Activated T-helper 1 cell treated with Interleukin-2 at 50 U/mL for 16 hours (primary cell): ENCODE results near the gene RPP38.

Experiments
- DNase-seq: peaks from one replicate; pipeline ENCODE4 v3.0.0-alpha.2; 2020; ENCODE audit warnings: low read depth

RPP38 gene

DNA sequence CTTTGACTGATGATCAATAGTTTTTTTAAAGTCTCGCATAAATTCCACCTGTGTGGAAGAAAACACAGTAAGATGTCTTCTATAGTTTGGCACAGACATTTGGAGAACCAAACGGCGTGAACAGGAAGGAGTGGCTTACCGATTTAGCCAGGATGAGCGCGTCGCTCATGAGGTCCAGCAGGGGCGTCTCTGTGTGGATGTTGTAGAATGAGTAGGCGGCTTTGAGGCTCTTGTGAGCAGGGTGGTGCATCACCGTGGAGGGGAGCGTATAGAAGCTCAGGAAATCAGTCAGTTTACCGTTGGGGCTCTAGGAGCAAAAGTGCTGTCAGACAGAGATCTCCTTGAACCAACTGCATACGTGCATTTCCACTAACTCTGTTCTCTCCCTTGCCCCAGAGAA, 15.5 kb downstream of the RPP38 start:
- DNase-seq: no peak

DNA sequence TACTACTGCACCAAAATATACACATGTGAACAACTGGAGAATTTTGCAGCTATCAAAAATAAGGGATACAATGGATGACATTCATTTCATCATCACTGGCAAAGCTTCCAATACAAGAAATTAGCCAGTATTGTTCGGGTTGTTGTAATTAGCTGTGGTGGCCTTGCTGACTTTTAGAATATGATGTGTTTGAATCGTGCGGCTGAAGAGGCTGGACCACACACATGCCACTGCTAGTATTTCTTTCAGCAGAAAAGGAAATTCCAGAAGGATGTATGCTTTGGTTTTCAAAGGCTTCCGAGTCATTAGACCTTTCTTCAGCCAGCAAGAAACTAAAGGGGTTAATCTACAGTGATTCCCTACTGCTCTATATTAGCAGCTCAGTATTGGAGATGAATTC, 16.6 kb downstream of the RPP38 start:
- no peak for DNase-seq

DNA sequence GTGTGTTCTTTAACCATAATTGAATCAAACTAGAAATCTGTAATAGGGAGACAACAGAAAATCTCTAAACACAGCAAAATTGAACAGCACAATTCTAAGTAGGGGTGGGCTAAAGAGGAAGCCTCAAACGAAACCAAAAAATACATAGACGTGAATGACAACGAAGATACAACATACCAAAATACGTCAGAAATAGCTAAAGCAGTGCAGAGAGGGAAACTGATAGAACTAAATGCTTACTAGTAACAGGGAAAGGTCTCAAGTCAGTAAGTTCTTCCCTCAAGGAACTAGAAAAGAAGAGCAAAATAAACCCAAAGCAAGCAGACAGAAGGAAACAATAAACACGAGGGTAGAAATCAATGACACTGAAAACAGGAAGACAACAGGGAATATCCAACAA, 19.1 kb downstream of the RPP38 start:
- DNase-seq: no peak

- DNase-seq: no peak
These were observed 21.5 kb downstream of the RPP38 start for GRCh38 chr10:15118615-15119014.

GRCh38 chr10:15120523-15120922, 23.4 kb downstream of the RPP38 start:
- DNase-seq: no peak

DNA sequence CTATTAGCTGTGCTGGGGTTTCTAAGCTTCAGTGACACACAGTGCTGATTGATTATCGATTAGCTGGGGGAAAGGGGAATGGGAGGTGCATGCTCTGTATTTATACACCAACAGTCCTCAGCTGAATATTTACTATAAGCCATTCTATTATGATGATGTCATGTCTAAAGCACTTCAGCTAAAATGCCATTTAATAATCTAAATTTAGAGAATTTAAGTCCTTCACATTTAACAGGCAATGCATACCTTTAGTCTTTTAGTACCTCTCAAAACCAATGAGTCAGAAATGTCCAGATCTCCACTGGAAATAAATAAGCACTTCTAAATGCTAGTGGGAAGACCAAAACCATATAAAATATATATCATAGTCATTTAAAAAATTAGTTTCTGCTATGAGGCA, 24.6 kb downstream of the RPP38 start:
- DNase-seq: no peak

GRCh38 chr10:15122477-15123030, 25.4 kb downstream of the RPP38 start:
- DNase-seq: no peak

- DNase-seq: no peak
These were observed 26.6 kb downstream of the RPP38 start for GRCh38 chr10:15123749-15124184.

DNA sequence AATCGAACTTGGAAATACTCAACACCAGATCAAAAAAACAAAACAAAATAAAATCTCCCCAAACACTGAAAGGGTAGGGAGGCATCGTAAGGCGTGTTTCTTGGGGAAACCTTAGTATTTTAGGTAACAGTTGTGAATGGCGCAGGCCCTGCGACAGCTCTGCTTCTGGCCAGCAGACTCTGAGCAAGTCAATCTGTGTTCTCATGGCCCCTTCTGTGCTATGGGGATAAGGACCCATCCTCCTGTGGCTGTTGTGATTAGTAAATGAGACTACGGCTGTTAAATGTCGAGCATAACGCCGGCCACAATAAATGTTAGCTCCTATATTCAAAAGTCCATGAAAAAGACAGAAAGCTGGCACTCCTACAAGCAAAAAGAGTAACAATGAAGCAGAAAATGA, 27.0 kb downstream of the RPP38 start:
- DNase-seq: no peak

- no peak for DNase-seq
These were observed 27.8 kb downstream of the RPP38 start for GRCh38 chr10:15124908-15125307.

GRCh38 chr10:15131330-15131729, 34.2 kb downstream of the RPP38 start:
- DNase-seq: no peak

DNA sequence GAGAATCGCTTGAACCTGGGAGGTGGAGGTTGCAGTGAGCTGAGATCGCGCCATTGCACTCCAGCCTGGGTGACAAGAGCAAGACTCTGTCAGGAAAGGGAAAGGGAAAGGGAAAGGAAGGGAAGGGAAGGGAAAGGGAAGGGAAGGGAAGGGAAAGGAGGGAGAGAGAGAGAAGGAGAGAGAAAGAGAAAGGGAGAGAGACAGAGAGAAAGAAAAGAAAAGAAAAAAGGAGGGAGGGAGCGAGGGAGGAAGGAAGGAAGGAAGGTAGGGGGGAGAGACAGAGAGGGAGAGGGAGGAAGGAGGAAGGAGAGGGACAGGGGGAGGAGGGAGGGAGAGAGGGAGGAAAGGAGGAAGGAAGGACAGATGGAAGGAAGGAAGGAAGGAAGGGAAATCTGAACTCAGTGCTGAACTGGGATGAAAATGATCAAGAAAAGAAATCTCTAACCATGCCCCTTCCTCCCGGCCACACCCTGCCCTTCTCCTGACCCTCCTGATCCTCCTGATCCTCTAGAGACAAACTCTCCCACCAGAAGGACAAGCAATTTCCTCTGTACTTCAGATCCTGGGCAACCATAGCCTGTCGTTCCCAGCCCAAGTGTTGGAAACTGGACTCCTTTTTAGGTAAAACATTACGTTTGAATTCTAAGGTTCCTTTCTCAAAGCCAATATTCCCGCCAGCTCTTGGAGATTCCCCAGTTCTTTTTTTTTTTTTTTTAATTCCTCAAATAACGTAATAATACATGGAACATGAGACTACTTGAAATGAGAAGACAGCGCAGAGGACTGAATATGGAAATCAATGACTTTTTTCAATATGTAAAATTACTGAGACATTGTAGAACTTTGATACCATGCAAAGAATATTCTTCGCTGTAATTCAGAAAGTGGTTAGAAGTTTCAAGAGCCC, 39.2 kb downstream of the RPP38 start:
- DNase-seq: no peak

- DNase-seq: no peak
These were observed 39.8 kb downstream of the RPP38 start for GRCh38 chr10:15137036-15137359.

DNA sequence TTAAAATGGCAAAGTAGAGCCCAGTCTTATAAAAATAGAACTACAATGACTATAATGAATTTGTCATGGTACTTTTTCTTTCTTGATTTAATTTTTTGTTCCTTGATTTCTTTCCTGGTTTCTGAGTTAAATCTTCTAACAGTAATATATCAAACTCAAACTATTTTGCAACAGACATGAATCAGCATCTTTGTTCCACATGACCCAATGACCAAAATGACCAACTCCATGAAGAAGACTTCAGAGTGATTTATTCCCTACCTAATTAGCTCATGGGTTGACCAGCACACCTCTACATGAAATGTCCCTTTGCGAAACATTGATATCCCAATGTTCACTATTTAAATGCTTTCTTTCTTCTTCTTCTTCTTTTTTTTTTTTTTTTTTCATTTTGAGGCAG, 40.5 kb downstream of the RPP38 start:
- DNase-seq: no peak

DNA sequence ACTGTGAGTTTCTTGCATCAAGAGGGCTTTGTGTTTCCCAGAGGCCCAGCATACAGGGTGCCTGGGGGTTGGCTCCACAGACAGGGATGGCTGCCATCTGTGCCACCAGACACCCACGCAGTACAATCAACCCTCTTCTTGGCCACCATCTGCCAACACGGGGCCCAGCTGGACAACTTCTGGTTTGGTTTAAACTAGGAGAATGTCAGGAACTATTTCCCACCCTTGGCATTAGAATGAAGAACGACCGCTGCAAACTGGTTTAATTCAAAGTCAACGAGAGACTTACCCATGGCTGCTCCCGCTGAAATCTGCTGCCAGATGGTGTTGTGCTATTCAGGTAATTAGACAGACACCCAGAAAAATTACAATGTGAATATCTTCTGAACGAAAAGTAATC, 43.5 kb downstream of the RPP38 start:
- DNase-seq: no peak

DNA sequence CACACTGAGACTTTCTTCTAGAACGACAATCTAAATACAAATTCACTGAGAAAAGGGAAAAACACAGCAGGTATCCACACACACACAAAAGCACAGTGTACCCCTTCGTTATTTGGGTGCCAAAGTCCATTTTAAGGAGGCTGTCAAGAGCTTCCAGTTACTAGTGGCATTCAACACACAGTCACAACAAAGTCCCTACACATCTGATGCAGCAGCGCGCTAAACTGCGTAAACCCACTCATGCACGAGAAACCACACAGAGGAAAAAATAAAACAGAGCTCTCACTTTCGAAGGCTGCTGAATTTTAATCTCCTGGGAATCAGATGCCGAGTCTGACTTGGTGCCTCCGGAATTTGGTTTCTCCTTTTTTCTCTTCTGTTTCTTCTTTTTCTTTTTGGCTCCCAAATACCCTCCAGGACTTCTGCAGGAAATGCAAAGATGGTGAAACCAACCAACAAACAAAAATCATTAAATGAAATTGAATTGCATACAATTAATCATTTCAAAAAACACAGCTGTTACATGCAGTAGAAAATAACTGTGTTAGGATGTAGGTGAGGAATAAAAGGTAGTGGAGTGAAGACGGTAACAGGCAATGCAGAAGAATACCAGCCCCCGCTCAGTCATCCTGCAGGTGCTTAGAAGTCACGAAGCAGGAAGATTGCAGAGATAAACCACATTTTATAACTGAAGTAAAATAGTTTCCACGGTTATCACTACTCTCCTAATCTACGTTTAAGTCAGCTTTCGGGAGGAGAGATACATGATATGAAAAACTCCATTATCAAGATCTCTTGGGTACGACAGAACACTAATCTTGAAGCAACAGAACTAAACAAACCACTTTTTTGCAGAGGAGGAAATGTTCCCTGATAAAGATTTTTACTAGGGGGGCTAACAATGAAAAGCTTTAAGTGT, 44.2 kb downstream of the RPP38 start:
- DNase-seq: no peak

DNA sequence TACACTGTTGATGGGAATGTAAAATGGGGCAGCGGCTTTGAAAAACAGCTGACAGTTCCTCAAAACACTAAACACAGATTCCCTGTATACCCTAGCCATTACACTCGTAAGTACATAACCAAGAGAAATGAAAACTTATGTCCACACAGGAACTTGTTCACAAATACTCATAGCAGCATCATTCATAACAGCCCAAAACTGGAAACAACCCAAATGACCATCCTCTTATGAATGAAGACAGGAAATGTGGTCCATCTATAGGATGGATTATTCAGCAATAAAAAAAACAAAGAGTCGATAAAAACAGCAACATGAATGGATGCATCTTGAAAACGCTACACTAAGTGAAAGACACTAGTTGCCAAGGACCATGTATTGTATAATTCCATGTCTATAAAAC, 47.6 kb downstream of the RPP38 start:
- no peak for DNase-seq

GRCh38 chr10:15146366-15146765, 49.2 kb downstream of the RPP38 start:
- DNase-seq: no peak

- DNase-seq: no peak
These were observed 50.6 kb downstream of the RPP38 start for GRCh38 chr10:15147594-15148392.

DNA sequence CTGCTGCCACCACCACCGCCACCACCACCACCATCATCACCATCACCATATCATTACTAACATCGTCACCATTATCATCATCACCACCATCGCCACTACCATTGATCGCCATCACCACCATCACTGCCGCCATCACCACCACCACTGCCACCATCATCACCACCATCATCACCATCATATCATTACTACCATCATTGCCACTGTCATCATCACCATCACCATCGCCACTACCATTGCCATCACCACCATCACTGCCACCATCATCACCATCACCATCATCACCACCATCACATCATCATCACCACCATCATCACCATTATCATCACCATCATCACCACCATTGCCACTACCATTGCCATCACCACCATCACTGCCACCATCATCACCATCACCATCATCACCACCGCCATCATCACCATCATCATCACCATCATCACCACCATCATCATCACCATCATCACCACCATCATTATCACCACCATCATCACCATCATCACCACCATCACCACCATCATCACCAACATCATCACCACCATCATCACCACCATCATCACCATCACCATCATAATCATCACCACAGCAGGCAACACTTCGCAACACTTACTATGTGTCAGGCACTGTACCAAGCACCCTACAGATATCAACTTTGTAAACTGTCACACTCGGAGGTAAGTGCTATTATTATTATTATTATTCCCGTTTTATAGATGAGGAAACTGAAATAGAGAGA, 52.1 kb downstream of the RPP38 start:
- DNase-seq: no peak

DNA sequence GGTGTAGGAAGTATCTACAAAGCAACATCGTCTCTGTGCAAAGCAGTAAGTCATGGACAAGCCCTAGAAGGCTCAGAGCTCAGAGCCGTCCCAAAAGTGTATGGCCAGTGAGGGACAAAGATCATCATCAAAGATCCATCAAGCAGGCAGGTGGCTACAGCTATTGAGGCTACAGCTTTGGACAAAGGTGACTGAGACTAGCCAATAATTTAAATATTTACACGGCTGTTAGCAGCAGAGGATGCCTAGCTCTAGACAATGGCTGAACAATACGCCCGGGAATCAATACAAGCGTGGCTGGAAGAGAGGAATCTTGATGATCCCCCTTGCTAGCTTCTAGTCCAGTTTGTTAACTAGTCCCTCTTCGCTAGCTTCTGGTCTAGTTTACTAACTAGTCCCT, 53.4 kb downstream of the RPP38 start:
- no peak for DNase-seq
